Measurements from ENCODE around the gene MED12.
"Not testable (repeated sequence)": the region's sequence is repeated elsewhere in the genome, so short reads cannot be mapped to it uniquely, and the experiment has no call there.

Gene MED12

DNA sequence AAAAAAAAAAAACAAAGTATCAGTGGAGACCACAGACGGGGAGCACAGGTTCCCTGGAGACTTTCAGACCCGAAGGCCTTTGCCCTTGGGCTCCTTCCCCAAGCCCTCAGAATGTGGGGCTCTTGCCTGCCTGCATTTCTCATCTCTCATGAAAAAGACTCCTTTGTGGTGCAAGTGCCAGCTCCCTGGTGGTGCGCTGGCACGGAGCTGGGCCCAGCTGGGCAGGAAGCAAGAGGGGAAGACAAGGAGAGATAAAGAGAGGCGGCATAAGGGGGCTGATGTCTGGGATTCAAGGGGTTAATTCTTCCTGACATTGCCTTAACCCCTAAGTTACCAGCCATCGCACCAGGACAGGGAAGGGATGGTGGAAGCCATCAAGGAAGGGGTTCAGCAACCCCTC is 48.1 kb downstream of the MED12 start:
- DNase-seq, result no peak

DNA sequence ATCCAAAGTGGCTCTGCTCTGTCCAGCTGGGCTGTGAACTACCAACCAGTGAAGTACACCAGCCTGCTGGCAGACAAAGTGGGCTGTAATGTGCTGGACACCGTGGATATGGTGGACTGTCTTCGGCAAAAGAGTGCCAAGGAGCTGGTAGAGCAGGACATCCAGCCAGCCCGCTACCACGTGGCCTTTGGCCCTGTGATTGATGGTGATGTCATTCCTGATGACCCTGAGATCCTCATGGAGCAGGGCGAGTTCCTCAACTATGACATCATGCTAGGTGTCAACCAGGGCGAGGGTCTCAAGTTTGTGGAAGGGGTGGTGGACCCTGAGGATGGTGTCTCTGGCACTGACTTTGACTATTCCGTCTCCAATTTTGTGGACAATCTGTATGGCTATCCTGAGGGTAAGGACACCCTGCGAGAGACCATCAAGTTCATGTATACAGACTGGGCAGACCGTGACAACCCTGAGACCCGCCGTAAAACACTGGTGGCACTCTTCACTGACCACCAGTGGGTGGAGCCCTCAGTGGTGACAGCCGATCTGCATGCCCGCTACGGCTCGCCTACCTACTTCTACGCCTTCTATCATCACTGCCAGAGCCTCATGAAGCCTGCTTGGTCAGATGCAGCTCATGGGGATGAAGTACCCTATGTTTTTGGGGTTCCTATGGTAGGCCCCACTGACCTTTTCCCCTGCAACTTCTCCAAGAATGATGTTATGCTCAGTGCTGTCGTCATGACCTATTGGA is 48.8 kb downstream of the MED12 start:
- no peak for DNase-seq

DNA sequence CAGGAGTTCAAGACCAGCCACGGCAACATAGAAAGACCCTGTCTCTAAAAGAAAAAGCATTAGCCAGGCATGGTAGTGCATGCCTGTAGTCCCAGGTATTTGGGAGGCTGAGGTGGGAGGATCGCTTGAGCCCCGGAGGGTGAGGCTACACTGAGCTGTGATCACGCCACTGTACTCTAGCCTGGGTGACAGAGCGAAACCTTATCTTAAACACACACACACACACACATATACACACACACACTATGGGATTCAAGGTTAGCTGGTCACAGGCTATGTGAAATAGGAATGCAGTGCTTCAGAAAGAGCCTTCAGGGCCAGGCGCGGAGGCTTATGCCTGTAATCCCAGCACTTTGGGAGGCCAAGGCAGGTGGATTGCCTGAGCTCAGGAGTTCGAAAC is 49.7 kb downstream of the MED12 start:
- DNase-seq, result no peak

DNA sequence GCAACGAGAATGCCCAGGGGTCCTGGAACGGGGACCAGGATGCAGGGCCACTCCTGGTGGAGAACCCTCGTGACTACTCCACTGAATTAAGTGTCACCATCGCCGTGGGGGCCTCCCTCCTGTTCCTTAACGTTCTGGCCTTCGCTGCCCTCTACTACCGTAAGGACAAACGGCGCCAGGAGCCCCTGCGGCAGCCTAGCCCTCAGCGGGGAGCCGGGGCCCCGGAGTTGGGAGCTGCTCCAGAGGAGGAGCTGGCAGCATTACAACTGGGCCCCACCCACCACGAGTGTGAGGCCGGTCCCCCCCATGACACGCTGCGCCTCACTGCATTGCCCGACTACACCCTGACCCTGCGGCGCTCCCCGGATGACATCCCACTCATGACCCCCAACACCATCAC is 51.2 kb downstream of the MED12 start:
- no peak for DNase-seq

DNA sequence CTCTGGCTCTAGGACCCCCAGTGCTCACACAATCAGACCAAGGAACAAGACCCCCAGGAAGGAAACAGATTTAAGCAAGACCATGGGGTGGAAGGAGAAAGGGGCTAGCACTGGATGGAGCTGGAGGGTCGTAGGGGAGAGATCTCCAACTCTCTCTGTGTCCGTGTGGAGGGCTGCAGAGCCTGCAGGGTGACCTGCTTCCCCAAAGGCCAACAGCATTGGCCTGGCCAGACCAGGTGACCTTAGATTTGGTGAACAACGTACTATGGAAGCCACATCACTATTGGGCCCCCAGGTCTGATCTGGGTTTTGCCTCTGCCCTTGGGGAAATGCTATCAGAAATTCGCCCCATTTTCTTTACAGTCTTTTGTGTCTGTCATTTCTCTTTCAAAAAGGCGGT is 52.3 kb downstream of the MED12 start:
- no peak for DNase-seq

DNA sequence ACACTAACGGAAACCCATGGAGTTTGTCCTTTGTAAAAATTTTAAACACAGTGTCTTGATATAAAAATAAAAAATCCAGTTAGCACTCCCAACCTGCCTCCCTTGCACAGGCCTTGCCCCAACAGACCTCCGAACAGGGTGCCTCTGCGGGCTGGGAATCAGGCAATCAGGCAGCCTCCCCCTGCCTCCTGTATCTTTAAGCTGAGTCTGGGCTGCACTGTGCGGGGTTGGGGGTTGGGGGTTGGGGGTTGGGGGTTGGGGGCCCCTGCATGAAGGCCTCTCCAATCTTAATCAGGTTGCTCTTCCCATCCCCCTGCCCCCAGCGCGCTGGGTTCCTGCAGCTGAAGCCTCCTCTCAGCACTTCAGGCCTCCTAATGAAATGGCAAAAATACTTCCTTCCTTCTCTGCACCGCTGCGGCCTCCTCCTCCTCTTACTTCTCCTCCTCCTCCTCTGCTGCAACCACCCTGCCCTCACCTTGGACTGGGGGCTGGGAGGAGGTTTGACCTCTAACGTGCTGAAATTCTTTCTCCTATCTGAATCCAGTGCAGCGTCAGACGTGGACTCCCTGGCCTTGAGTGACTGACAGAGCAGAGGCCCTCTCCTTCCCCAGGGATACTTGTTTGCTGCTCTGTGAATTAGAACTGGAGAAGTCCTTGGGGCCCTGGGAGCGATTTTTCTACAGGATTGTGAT is 52.9 kb downstream of the MED12 start:
- no peak for DNase-seq

DNA sequence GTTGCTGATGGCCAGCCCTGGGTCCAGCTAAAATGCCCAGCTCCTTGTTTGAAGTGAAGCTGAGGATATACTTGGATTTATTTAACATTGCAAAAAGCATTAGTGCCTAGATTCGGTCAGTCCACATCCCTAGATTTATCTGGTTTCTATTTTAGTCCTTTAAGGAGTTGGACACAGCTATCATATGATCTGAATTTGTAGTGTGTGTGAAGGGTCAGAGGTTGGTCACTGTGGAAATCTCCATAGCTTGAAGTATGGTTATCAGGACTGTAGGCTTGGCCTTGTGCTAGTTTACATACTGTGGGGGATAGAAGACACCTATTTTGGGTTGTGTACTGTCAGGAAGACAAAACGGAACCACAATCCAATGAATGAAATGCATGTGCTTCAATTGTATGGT is 55.0 kb downstream of the MED12 start:
- DNase-seq, result no peak

DNA sequence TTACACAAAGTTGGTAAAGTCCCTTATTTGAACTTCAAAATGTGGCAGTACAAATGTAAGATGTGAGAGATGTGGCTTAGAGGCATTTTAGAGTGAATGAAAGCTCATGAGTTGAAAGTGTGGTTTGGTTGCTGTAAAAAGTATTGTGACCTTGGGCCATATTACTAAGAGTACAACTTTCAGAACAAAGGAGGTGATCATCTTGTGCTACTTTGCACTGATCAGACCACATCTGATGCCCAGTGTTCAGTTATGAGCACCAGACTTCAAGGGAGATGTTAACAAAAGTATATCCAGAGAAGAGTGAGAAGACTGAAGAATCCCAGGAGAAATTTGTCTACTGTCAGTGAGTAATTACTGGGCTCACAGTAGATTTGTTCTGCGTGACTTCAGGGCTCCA is 56.4 kb downstream of the MED12 start:
- DNase-seq, result no peak

DNA sequence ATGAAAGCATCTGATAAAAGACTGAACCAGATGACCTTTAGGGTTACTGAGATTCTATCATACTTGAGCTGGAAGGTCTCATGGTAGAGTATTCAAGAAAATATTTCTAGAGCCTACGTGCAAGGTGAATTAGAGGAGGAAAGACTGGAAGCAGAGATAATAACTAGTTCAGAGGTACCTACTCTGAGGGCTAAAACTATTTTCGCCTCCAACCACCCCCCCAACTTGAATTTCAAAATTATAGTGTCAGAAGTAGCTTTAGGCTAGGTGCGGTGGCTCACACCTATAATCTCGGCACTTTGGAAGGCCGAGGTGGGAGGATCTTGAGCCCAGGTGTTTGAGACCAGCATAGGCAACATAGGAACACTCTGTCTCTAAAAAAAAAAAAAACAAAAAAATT is 57.1 kb downstream of the MED12 start:
- no peak for DNase-seq

DNA sequence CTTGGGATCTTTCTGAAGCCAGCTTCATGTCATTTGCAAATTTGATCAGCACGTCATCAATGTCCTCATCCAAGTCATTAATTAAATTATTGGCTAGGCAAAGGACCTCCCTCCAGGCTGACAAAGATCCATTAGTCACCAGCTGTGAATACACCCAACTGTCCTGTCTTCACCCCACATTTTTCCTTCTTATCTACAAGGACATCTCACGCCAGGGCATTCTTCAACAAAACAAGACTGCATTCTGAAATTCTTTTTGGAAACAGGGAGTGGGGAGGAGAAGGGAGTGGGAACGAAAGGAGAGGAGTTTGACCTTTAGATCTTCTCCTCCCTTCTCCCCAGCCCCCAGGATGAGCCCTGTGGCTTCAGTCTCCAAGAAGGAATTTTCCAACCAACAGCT is 58.9 kb downstream of the MED12 start:
- DNase-seq, result no peak

DNA sequence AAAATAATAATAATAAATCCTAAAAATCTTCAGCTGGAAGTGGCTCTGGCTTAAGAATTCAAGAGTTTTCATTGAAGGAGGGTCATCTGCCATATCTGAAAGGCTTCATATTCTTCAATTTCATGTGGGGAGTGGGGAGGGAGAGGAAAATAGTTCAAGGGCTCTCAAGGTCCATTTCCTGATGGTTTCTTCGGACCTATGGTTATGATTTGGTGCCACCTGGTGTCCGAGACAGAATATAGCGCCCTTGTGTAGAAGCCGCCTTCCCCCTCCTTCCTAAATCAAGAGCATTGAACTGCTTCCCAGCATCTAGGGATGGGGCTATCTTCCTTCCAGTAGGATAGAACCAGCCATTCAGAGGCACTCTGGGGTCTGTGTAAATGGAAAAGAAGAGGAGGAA is 60.5 kb downstream of the MED12 start:
- DNase-seq, result peak; percentile 20

DNA sequence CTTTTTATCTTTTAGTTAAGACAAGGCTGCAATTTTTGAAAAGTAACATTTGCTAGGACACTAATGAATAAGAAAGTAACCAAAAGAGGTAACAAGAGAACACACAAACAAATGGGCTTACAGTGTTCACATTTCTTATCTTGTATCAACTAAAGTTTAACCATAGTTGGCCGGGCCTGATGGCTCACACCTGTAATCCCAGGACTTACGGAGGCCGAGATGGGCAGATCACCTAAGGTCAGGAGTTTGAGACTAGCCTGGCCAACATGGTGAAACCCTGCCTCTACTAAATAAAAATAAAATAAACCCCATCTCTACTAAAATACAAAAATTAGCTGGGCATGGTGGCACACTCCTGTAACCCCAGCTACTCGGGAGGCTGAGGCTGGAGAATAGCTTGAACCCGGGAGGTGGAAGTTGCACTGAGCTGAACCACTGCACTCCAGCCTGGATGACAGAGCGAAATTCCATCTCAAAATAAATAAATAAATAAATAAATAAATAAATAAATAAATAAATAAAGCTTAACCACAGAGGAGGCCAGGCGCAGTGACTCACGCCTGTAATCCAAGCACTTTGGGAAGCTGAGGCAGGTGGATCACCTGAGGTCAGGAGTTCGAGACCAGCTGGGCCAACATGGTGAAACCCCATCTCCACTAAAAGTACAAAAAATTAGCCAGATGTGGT is 62.3 kb downstream of the MED12 start:
- DNase-seq, result not testable (repeated sequence)

DNA sequence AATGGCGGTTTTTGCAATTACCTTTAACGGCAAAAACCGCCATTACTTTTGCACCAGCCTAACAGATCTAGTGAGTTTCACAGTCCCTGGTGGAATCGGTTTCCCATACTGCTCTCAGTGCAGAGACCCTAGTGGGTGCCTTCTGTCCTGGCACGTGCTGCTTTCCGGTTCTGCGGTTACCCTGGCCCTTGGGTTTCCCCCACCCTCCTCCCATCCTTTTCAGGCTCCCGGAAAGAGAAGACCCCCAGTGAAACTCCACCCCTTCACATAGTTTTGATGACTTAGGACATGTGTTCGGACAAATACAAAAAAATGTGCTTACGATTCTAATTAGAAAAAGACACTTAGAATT is 63.1 kb downstream of the MED12 start:
- no peak for DNase-seq

DNA sequence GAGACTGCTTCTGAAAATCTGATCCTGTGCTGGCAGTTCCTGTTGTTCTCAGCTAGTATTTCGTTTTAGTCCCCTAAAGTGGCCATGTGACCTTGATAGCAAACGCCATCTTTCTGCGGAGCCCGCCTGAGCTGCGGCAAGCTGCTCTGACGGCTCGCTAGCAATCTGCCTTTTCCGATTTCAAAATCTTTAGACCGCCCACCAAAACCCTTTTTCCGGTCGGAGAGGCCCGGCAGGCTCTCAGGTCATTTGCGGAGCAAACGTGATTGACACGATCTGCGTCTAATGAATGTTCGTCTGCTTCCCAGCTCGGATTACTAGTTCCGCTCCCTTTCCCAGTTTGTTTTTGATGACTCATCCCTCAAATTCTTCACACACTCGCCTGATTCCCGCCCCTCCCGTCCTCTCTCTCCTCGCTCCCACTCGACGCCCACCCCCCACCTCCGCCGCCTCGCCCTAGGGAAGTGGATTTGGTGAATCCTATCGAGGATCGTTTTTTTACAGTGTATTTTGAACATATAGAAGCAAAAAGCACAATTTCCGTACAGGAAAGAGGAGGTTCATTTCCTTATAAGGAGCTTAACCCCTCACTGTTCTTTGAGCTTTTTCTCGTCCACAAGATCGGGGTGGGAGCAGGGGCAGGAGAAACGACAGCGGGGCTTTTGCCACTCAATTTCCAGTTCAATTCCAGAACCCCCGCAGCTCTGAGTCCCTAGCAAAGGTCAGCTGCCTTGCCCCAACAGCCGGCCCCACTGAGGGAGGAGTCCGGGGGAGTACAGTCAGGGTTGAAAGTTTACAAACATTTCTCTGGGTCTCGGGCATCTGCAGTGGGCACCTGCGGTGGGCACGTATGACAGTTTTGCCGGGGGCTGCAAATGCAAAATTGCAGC is 63.8 kb downstream of the MED12 start:
- peak; percentile 40 for DNase-seq

DNA sequence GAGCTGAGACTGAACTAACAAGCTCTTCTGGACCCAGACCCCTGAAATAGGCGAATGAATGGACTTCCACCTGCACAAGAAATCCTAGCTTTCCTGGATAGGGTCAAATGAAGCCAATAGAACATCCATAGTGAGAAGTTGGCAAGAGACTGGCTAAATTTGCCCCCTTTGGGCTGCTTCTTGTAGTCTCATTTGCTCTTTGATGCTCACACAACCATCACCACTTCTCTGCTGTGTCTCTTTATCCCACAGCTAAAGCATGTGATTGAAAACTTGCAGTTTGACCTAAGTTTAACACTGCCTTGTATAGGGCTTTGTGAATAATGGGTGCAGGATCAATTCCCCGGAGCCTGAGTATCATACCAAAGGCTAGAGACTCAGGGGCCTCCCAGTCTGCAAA is 64.5 kb downstream of the MED12 start:
- DNase-seq, result no peak

DNA sequence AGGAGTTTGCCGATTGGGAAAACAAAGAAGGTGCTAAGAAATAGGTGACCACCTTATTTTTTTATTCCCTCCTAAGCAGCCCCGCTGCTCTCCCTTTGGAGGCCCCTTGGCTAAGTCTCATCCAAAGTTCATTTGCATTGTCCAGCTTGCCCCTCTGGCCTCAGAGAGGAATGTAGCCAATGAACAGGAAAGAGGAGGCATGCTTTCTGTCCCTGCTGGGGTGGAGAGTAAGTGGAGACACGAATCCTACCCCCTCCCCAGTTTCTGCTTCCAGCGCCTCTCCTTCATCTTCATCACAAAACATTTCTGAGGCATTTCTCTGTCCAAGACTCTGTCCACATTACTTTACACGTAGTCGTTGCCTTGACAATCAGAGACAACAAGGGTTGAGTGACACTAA is 64.9 kb downstream of the MED12 start:
- no peak for DNase-seq

DNA sequence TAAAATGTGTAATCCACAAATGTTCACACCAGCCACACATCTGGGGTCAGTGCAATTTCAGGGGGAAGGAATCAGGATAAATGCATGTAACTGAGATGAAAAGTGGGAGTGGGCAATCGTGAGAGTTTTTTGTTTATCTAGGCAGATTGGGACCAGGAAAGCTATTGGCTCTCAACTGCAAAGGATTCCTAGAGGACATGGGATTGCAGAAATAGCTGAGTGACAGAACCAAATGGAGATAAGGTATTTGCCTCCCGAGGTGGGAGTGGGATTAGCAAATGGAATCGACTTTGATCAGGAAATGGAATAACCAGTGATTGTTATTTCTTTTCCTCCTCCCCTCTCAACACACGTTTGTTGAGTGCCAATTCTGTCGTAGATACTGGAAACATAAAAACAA is 65.7 kb downstream of the MED12 start:
- no peak for DNase-seq

DNA sequence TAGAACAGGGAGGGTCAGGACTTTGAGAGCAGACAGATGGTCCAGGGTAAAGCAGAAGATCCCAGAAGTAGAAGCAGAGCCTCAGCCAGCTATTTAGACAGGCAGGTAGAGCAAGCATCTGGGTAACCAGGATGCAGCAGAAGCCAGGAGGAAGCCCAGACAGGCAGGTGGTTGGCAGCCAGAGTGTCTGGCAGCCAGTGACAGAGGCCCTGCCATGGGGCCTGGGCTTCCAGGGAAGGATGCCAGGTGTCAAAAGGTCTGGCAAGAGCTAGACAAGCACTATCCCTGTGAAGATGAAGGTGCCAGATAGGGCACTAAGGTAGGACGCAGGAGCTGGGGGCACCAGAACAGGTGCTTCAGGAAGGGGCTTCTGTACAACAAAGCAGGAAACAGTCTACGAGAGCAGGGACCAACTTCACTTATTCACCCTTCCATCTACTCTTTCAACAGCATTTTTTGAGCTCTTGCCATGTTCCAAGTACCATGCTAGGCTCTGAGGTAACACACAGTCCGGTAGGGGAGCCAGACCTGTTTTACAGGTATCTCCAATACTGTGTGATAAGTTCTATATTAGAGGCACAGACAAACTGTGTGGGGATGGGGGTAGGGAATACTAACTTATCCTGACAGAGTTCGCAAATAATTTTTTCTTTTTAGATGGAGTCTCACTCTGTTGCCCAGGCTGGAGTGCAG is 66.6 kb downstream of the MED12 start:
- peak; percentile 25 for DNase-seq

DNA sequence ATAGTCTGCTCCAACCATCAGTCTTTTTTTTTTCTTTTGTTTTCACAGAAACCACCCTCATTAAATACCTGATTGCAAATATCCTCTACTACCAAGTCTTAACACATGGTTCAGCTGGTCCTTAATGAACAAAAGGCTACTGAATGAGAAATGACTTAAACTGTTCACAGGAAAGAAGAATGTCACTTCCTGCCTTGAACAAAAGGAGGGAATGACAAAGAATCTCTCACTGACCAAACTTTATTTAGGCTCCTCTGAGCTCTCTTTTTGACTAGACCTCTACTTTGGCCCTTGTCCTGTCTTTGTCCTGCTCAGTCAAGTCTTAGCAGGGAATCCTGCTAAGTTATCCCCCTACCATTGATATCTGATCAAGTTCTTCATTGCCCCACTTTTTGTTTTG is 72.9 kb downstream of the MED12 start:
- no peak for DNase-seq
